Measurements from ENCODE around the gene TNIK.

- TF ChIP-seq, protein P1, sequence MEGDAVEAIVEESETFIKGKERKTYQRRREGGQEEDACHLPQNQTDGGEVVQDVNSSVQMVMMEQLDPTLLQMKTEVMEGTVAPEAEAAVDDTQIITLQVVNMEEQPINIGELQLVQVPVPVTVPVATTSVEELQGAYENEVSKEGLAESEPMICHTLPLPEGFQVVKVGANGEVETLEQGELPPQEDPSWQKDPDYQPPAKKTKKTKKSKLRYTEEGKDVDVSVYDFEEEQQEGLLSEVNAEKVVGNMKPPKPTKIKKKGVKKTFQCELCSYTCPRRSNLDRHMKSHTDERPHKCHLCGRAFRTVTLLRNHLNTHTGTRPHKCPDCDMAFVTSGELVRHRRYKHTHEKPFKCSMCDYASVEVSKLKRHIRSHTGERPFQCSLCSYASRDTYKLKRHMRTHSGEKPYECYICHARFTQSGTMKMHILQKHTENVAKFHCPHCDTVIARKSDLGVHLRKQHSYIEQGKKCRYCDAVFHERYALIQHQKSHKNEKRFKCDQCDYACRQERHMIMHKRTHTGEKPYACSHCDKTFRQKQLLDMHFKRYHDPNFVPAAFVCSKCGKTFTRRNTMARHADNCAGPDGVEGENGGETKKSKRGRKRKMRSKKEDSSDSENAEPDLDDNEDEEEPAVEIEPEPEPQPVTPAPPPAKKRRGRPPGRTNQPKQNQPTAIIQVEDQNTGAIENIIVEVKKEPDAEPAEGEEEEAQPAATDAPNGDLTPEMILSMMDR (conservative IDR thresholded peaks at IDR 0.05; ENCODE audit: low read depth in 2 of 2) = no peak
- TF ChIP-seq CREB1 (CRISPR knock-in tag; IDR thresholded peaks at IDR 0.05; ENCODE audit: low read depth) (no peak), POLR2AphosphoS5 (IDR thresholded peaks at IDR 0.05; ENCODE audit: low read depth) (no peak), STAT1 (IDR thresholded peaks at IDR 0.05; ENCODE audit: unreplicated experiment) (no peak), EZH2 (IDR thresholded peaks at IDR 0.05; ENCODE audit: low read depth, unreplicated experiment) (no peak), ZNF114 (CRISPR knock-in tag; IDR thresholded peaks at IDR 0.05) (no peak), REST (IDR thresholded peaks at IDR 0.05; ENCODE audit: unreplicated experiment) (no peak)
Measured at GRCh38 chr3:171437115-171437756, 23.0 kb downstream of the TNIK start.
